NCI-H1694 treated with DMSO at 0.1 percent for 48 hours (cell line): Measurements from ENCODE around the gene ERBB4.
"Not testable (repeated sequence)": the region's sequence is repeated elsewhere in the genome, so short reads cannot be mapped to it uniquely, and the experiment has no call there.

Experiments
- DNase-seq: peaks from one replicate; lab custom pipeline; 2025; lab: John Stamatoyannopoulos, UW

ERBB4 gene

GRCh38 chr2:212147921-212148513 lies 390.6 kb downstream of the ERBB4 start:
- no peak for DNase-seq

DNA sequence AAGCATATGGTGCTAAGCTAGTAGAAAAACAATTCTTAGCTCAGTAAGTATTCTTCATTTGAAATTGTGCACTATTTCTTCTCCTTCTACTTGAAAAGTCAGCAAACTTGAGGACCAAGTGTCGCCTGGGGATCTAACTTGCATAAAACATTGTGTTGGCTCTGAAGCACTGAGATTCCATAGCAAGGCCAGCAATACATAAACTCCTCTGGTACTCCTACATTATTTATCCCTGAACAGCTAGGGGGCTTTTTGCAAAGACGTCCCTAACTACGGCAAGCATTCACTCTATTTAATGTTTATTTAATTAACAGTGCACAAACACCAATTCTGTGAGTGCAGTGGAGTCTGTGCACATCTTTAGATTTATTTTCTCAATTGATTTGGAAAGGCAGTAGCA lies 392.2 kb downstream of the ERBB4 start:
- no peak for DNase-seq

DNA sequence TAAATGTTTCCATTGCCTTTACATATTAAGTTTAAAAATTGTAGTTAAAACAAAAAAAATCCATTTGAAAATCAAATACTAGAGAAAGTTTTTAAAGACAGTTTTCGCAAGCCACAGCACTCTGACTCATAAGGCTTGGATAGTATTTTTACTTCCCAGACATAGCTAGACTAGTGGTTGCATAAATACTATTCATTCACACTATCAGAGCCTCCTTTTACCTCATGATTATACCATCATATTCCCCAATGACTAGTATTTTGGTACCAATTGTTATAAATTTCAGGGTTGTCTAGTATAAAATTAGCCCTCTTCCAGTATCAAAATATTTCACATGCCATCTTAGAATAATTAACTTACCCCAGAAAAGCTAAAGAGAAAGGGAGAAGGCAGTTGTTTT lies 393.5 kb downstream of the ERBB4 start:
- no peak for DNase-seq

- no peak for DNase-seq
These were observed 396.0 kb downstream of the ERBB4 start for GRCh38 chr2:212142631-212143030.

- no peak for DNase-seq
These were observed 397.1 kb downstream of the ERBB4 start for GRCh38 chr2:212141499-212141898.

DNA sequence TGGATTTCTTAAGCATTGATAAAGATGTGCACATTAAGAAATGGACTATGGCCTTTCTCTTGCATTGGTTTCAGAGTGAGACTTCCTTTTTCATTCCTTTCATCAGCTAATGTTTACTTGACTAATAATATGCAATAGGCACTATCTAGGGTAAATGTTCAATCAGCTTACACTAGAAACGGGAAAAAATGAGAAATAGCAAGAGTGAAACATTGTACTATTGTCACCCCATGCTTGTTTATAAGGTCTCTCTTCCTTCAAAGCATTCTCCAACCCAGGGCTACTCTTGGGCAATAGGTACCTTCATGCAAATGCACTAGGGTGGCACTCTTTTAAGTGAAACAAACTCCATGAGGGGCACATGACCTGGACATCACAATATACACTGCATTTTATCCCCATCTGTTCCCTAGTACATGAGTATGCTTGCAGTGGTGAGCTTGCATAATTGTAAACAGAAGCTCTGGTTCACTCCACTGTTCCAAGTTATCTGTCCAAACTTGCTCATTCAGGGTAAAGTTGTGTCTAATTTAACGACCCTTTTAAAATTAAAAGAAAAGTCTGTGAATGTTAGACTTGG lies 402.3 kb downstream of the ERBB4 start:
- DNase-seq: peak; percentile 80

- DNase-seq: peak; percentile 97
These were observed 402.9 kb downstream of the ERBB4 start for GRCh38 chr2:212135739-212136138.

DNA sequence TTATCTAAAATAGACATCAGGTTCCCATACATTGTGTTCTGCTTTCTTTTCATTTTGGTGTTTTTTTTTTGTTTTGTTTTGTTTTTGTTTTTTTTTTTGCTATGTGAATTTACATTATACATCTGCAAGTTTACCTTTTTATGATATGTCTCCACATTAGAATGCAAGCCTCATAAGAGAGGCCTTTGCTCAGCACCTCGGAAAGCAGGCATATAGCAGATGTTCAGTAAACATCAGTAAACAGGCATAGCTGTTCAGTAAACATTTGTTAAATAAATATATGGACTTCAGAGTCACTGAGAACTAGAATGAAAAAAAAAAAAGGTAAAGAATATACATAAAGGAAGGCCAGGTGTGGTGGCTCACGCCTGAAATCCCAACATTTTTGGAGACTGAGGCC lies 405.3 kb downstream of the ERBB4 start:
- DNase-seq: no peak

- no peak for DNase-seq
These were observed 414.0 kb downstream of the ERBB4 start for GRCh38 chr2:212124598-212124997.

DNA sequence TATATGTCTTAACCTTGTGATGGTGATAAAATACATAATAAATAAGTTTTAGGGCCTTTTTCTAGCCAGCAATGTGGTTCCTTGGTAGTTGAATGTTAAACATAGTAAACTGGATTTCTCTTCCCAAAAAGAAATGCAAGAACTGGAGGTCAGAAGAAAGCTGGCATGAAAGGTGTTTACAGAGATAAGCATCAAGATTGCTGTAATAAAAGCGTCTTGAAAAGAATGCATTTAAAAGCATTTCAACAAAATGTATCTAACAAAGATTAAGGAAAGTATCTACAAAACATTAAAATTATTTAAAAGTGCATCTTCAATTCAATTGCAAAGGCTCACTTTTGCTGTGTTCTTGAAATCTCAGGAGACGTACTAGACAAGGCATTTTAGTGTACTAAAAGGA lies 419.0 kb downstream of the ERBB4 start:
- DNase-seq: no peak

DNA sequence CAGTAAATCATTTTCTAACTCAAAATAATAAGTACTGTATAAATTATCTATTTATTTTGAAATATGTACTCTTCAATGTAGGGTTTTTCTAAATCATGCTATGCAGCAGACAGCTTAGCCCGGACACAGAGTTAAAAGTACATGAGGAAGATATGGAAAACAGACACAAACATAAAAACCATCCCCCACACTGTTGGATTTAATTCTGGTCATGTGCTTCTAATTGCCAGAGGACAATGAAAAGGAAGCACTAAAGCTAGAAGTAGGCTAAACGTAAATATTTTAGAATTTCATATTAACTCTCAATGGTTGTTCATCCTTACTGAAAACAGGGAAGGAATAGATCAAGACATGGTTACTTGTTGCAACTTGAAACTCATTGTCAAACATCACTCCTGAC lies 420.7 kb downstream of the ERBB4 start:
- no peak for DNase-seq

DNA sequence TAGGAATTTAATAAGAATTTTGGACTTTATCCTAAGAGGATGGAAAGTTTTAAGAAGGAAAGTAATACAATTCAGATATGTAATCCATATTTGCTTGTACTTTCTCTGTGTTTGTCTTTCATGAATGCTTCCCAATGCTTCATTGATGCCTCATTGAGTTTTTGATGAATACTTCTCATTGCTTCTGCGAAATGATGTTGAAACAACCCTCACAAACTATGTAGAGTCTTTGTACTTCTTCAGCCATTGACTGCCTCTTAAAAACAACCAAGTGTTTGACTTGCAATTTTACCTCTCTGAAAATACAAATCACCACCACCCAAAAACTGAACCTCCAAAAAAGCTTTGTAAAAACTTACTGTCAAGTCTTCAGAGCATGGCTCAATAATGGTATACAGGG lies 424.1 kb downstream of the ERBB4 start:
- no peak for DNase-seq

GRCh38 chr2:212112401-212112800 lies 426.2 kb downstream of the ERBB4 start:
- no peak for DNase-seq

DNA sequence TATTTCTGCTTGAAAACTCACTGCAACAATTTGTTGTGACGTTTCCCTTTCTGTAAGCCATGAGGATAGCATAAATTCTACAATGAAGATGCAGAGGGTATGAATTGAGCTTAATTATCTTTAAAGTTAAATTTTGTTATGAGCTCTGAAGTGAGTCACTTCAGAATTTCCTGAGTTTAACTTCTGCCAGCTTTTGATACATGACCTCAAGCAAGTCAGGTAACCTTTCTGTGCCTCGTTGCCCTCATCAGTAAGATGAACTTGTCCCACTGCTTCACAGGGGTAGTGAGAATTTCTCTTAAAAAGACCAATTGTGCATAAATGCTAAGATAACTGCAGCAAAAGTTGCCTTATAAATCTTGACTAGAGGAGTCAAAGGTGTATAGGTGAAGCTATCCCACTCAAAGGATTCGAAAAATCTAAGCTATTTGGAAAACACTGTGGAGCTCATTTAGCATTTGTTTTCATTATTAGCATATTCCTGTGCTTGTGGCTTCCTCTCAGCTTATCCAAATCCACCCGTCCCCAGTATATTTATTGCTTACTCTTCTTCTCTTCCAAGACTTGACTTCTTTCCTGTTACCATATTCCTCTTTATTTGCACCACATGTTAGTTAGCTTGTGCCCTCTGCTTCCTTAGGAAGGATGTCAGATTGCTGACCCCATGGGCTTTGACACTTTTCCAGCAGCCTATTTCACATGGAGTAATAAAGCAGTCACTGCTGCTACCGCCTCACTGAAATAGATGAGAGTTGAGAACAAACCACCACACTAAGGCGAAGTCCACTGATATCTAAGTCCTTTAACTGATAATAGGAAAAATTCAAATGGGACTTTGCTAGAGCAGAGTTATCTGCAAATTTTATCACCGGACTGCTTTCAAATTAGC lies 428.6 kb downstream of the ERBB4 start:
- no peak for DNase-seq

DNA sequence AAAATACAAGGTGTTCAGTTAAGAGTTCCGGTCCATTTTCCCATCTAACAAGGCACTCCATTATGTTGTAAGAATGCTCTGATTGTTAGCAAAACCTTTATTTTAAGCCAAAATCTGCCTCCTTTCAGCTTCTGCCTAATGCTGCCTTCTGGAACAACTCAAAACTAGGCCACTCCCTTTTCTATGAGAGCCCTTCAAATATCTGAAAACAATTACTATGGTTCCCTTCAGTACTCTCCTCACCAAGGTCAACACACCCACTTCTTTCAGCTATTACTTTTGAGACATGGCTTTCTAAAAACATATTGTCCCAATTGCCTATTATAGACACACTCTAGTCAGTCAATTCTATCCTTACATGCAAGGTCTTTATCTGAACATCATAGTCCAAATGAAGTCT lies 429.4 kb downstream of the ERBB4 start:
- no peak for DNase-seq

GRCh38 chr2:212107989-212108388 lies 430.6 kb downstream of the ERBB4 start:
- no peak for DNase-seq

DNA sequence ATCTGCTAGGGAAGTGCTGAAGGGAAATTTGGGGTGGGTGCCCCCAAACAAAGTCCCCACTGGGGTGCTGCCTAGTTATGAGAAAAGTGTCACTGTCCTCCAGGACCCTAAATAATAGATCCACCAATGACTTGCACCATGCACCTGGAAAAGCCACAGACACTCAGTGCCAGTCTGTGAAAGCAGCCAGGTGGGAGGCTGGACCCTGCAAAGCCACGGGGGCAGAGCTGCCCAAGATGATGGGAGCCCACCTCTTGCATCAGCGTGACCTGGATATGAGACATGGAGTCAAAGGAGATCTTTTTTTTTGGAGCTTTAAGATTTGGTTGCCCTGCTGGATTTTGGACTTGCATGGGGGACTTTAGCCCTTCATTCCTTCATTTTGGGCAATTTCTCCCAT lies 431.6 kb downstream of the ERBB4 start:
- DNase-seq: no peak

DNA sequence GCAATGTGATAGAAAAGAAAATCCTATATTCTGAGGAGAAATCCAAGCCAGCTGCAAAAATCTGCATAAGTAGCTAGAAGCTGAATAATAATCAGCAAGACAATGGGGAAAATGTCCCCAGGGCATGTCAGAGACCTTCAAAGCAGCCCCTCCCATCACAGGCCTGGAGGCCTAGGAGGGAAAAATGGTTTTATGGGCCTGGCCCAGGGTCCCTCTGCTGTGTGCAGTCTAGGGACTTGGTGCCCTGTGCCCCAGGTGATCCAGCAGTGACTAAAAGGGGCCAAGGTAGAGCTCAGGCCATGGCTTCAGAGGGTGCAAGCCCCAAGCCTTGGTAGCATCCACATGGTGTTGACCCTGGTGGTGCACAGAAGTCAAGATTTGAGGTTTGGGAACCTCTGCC lies 432.1 kb downstream of the ERBB4 start:
- not testable (repeated sequence) for DNase-seq

DNA sequence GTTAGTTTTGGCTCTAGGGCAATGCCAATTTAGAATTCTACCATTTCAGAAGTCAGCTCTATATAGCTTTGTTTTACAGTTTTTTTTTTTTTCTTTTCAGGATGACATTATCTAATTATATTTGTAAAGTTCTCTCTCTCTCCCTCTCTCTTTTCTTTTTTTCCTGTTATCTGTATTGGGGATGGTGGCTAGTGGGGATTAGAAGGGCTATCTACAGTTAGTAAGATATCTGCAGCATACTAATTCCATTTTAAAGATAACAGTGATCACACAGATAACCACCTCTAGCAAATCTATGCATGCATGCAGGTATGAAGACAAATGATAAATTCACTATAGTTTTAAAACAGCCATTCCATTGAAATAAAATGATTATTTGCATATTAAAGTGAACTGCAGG lies 438.9 kb downstream of the ERBB4 start:
- no peak for DNase-seq

DNA sequence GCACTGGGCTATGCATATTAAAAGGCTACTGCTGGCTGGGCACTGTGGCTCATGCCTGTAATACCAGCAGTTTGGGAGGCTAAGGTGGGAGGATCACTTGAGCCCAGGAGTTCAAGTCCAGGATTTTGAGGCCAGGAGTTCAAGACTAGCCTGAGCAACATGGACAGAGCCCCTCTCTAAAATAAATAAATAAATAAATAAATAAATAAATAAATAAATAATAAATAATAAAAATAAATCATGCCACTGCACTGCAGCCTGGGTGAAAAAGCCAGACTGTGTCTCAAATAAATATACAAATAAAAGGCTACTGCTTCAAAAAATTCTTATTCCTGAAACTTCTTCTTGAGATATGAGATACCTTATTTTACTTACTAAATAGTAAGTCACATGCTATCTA lies 439.6 kb downstream of the ERBB4 start:
- DNase-seq: no peak

- no peak for DNase-seq
These were observed 441.6 kb downstream of the ERBB4 start for GRCh38 chr2:212097001-212097400.

DNA sequence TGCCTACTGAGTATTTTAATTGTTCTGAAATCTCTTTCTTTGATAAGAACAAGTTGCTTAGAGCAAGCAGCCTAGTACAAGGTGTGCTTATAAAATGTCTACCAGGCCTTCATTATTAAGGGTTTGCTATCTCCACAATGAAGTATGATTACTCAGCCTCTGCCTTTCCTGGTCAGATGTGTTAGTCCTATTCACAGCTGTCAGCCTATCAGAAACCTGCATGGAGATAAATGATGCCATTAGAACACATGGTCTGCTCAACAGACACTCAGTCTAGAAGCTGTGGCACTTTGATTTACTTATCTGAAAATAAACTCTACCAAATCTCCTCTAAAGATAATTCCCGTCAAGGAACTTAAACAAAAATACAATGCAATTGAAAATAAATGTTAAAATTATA lies 448.7 kb downstream of the ERBB4 start:
- no peak for DNase-seq

GRCh38 chr2:212088353-212088752 lies 450.2 kb downstream of the ERBB4 start:
- DNase-seq: no peak
